HG02840 (cell line): ENCODE measurements around the gene RBP3.

ENCODE experiments used
- ATAC-seq: cut with Tn5 transposase; IDR thresholded peaks from one replicate; pipeline ENCODE4 v1.9.1; 2021; ENCODE audit warnings: mild to moderate bottlenecking, moderate library complexity, moderate number of reproducible peaks; ENCODE audit not compliant: unreplicated experiment, low FRiP score

RBP3 gene

DNA sequence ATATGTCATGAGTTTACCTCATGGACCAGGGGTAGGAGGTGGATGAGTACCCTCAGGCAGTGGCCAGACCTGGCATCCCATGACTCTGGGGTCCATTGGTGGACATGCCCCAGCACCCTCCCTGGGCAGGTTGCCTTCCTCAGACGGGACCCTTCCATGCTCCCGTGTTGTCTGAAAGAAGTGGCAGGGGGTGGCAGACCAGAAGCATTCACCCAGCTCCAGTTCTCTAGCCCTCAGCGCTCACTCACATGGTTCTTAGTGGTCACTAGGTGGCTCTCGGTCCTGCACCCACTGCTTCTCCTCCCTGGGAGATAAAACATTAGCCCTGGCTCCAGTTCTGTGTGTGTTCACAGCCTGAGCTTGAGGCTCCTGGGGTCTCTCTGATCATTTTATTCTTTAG lies 6.0 kb downstream of the RBP3 start:
- ATAC-seq: no peak

DNA sequence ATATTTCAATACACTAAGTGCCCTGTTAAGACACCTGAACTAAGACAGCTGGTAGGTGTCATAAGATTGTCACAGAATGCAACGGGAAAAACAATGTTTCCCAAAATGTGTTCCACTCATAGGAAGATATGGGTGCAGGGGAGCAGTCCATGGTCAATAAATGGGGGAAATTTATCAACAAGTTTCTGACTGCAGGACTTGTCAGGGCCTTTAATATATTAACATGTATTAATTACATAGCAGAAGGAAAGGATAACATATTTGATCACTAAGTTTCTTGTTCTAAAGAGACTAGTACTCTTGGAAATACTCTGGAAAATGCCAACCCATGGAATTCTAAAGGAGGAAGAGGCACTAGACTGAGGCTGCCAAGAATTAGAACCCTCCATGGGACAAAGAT lies 6.7 kb downstream of the RBP3 start:
- no peak for ATAC-seq

DNA sequence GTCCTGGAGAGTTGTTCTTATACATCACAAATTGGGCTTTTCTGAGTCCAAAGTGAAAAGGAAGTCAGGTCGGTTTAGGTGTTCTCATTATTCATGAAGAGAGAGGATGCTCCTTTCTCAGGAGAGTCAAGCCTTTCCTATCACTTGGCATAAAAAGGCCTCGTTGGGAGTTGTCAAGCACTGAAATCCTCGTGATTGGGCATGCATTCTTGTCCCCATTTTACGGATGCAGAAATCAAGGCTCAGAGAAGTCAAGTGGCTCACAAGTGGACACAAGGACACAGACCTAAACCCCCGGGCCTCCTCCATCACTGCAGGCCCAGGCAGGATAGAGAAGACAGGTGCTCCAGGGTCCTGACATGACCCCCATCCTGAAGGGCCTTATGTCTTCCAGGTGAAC lies 8.5 kb downstream of the RBP3 start:
- no peak for ATAC-seq

- no peak for ATAC-seq
Observed at GRCh38 chr10:47357131-47357582, 9.0 kb downstream of the RBP3 start.

DNA sequence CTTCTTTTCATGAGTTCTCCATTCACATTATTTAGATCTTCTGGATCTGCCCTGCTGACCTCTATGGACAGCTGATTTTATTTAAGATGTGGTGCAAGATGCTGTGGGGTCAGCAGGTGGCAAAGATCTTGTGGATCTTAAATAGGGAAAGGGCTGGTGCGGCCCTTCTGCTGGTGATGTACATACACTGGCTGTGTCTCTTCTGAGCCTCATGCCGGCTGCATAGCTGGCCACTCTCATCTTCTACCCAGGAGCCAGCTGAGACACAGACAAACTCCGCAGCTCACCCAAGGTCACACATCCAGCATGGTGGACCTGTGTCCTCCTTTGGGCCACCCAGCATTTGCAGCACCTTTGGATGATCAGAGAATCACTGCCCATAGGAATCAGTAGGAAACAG lies 9.7 kb downstream of the RBP3 start:
- ATAC-seq: no peak

GRCh38 chr10:47358457-47358856 lies 10.3 kb downstream of the RBP3 start:
- no peak for ATAC-seq

- ATAC-seq: no peak
Observed at GRCh38 chr10:47359101-47359500, 10.9 kb downstream of the RBP3 start.

- no peak for ATAC-seq
Observed at GRCh38 chr10:47359626-47360418, 11.7 kb downstream of the RBP3 start.

DNA sequence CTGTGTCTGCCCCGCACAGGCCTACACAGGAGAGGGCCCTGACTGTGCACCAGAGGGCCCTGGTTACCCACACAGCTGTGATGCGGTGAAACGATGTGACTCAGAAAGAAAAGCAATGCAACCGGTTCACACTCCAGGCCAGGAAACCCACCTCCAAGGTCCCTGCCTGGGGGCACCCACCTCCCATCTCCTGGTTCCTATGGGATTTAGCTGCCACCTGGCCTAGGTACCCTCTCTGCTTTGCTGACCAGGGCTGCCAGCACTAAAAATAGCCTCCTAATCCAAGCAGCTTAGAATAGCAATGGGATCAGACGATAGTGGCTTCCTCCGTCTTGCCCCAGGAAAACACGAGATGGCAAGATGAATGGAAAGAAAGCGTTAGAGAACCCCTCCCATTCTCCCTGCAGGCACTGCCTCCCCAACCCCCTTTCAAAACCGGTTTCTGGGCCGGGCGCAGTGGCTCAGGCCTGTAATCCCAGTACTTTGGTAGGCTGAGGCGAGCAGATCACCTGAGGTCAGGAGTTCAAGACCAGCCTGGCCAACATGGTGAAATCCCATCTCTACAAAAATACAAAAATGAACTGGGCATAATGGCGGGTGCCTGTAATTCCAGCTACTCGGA lies 12.4 kb downstream of the RBP3 start:
- ATAC-seq: no peak

GRCh38 chr10:47361293-47361692 lies 13.1 kb downstream of the RBP3 start:
- ATAC-seq: no peak

DNA sequence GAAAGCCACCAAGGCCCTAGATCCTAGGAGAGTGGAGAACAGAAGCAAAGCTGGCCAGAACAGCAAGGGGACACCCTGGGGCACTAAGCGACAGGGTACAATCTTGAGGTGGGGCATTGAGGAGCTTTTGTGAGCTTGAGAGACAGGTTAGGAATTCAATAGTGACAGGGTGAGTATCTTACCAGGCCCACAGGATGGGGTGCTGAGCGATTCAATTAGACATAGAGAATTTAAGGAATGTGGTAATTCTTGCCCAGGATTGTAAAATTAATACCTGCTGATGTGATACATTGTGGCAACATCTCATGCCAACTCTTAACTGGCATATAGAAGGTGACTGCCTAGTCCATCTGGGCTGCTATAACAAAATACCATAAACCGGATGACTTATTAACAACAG lies 14.0 kb downstream of the RBP3 start:
- no peak for ATAC-seq

GRCh38 chr10:47363781-47364180 lies 15.6 kb downstream of the RBP3 start:
- no peak for ATAC-seq

DNA sequence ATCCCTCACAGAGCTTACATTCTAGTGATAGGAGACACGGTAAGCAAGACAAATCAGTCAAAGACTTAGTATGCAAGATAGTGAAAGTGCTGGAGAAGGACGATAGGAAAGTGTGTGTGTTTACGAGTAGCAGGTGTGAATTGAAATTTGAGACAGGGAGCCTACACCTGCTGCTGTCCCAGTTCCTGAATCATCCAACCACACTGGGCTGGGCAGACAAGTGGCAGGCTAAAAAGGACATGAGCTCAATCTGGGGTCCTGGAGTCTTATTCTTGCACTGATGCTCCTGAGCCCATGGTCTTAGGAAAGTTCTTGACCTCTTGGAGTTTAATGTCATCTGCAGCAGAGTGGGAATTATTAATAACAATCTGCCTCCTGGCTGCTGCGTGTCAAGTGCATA lies 16.2 kb downstream of the RBP3 start:
- ATAC-seq: no peak

- no peak for ATAC-seq
Observed at GRCh38 chr10:47364911-47365310, 16.7 kb downstream of the RBP3 start.

DNA sequence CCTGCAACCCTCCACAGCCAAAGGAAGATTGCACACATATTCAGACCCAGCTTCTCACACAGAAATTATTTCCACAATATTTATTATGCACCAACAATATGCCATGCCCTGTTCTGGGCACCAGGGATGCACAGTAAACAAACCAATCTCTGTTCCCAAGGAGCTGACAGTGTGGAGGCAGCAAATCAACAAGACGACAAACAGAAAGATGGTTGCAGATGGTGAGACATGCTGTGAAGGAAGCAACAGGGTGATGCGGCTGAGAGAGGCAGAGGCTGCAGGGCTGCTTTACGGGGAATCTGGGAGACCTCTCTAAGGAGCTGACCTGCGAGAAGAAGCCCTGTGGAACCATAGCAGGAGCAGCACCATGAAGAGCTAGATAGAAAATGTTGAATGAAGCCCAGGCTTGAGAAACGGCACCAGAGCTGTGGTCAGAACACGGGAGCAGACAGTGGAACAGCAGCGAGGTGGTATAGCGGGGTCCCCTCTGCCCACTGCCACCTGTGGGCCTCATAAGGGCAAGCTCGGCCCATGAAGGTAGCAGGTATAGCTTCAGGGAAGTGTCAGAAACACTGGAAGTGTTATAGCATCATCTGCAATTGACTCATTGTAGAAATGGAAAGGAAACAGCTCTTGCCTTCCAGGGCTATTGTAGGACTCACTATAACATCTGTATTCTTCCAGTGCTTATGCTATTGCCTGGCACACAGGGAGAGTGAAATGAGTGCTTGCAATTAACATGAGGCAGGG lies 17.4 kb downstream of the RBP3 start:
- ATAC-seq: no peak

GRCh38 chr10:47366181-47366631 lies 18.0 kb downstream of the RBP3 start:
- no peak for ATAC-seq

DNA sequence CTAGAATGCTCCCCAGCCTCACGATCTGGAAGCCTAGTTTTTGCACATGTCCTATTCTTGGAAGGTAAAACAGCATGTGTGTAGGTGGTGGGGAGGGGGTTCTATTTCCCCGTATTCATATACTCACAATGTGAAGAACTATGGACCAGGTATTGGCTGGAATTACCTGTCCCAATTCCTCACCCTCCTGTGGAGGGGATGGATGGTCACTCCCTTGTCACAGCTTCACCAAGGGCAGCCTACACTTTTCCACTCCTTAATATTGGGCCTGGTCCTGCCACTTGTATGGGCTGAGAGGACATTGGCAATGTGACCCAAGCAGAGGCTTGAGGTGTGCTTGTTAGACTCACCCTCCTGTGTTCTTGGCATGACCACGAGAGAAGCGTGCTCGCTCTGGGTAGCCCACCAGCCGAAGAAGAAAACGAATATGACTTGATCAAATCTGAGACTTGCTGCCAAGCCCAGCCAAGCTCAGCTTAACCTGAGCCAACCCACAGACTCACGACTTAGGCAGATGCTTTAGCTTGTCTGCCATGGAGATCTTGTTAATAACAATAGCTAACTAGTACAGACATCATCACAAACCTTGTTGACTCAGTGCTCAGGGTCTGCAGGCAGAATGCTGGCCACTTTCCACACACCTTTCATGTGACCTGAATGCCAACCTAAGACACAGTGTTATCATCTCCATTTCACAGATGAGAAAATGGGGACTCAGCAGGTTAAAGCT lies 18.7 kb downstream of the RBP3 start:
- ATAC-seq: no peak

DNA sequence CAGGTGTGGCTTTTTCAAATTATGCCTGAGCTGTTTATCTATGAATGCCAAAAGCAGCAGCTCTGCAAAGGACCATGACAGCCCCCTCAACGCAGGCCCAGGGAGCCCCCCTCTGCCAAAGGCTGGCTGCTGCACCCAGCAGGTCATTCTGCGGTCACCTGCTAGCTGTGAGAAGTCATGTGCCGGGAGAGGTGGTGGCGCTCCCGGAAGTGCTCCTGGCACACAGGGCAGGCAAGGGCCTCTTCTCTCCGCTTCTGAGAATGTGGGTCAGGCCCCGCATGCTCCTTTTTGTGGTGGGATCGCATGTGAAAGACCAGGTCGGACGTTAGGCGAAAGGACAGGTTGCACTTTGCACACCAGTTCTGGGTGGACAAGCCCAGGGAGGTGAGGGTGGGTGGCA lies 19.5 kb downstream of the RBP3 start:
- no peak for ATAC-seq

GRCh38 chr10:47368431-47369180 lies 20.4 kb downstream of the RBP3 start:
- no peak for ATAC-seq
